IMR-90 (cell line): Measurements from ENCODE around the gene POMZP3. TPM values are rescaled to one million over a fixed set of nuclear protein-coding genes. Genes with fewer than 3 reads are reported as not detected.
"Not testable (repeated sequence)": the region's sequence is repeated elsewhere in the genome, so short reads cannot be mapped to it uniquely, and the experiment has no call there.

Source experiments
- ATAC-seq: fragments of 200-7000 bp; cut with Tn5 transposase; 2 replicates; pipeline ENCODE4 v1.9.1; 2020; ENCODE audit warnings: low read depth, mild to moderate bottlenecking, moderate library complexity
- BruUV-seq: library from RNA; stranded (reverse); fragments of 400-500 nt; replicated peaks from 2 replicates; lab custom pipeline; 2021; lab: Mats Ljungman, UMichigan
- CTCF ChIA-PET: fragments of 300-600 bp; formaldehyde crosslinking; extraction: SDS; loops from one replicate; lab custom pipeline; 2021; ENCODE audit warnings: antibody characterized with exemption; lab: Yijun Ruan, JAX
- POLR2A ChIA-PET: fragments of 300-600 bp; sonication (Branson Sonifier 250); formaldehyde crosslinking; loops from one replicate; lab custom pipeline; 2022; ENCODE audit warnings: antibody characterized with exemption; ENCODE audit not compliant: unreplicated experiment; lab: Charles Lee
- DNase-seq: peaks from one replicate; pipeline ENCODE4 v3.0.0; 2013
- H2AFZ ChIP-seq: replicated peaks from 2 replicates; pipeline ENCODE3; 2013; ENCODE audit warnings: low read length, mild to moderate bottlenecking; ENCODE audit not compliant: poor library complexity
- H2AK5ac ChIP-seq: 2 replicates; pipeline ENCODE4 v1.6.1; 2013; ENCODE audit warnings: low read depth, low read length, inconsistent platforms
- H2AK9ac ChIP-seq: replicated peaks from 2 replicates; pipeline ENCODE3; 2013; ENCODE audit warnings: mild to moderate bottlenecking, low read depth, low read length, moderate library complexity; ENCODE audit not compliant: poor library complexity
- H2BK120ac ChIP-seq: 2 replicates; pipeline ENCODE4 v1.6.1; 2013; ENCODE audit warnings: low read depth, low read length, inconsistent platforms
- H2BK15ac ChIP-seq: 3 replicates; pipeline ENCODE4 v1.6.1; 2013; ENCODE audit warnings: low read depth, low read length, inconsistent platforms
- H2BK20ac ChIP-seq: 2 replicates; pipeline ENCODE4 v1.6.1; 2013; ENCODE audit warnings: low read depth, mild to moderate bottlenecking, inconsistent platforms, low read length, moderate library complexity
- H2BK5ac ChIP-seq: 2 replicates; pipeline ENCODE4 v1.6.1; 2013; ENCODE audit warnings: mild to moderate bottlenecking, low read depth, low read length, inconsistent platforms; ENCODE audit not compliant: poor library complexity, severe bottlenecking
- H3K14ac ChIP-seq: replicated peaks from 2 replicates; pipeline ENCODE4 v1.6.1; 2013; ENCODE audit warnings: low read depth, low read length, inconsistent platforms
- H3K18ac ChIP-seq: 2 replicates; pipeline ENCODE4 v1.6.1; 2013; ENCODE audit warnings: low read depth, low read length, control low read depth
- H3K23ac ChIP-seq: 2 replicates; pipeline ENCODE4 v1.6.1; 2013; ENCODE audit warnings: low read depth, low read length, inconsistent platforms
- H3K27ac ChIP-seq: 2 replicates; pipeline ENCODE4 v1.5.1; 2013; ENCODE audit warnings: mild to moderate bottlenecking, control low read depth, low read length; ENCODE audit not compliant: insufficient read depth
- H3K27me3 ChIP-seq: 2 replicates; pipeline ENCODE4 v1.6.1; 2013; ENCODE audit warnings: low read length; ENCODE audit not compliant: control insufficient read depth, insufficient read depth
- H3K36me3 ChIP-seq: 2 replicates; pipeline ENCODE4 v1.6.1; 2013; ENCODE audit warnings: low read length, mixed read lengths; ENCODE audit not compliant: control insufficient read depth, insufficient read depth
- H3K4ac ChIP-seq: 2 replicates; pipeline ENCODE4 v1.6.1; 2013; ENCODE audit warnings: low read depth, low read length, inconsistent platforms
- H3K4me1 ChIP-seq: 2 replicates; pipeline ENCODE4 v1.6.1; 2013; ENCODE audit warnings: low read length, mixed read lengths; ENCODE audit not compliant: control insufficient read depth, insufficient read depth
- H3K4me2 ChIP-seq: 2 replicates; pipeline ENCODE4 v1.6.1; 2013; ENCODE audit warnings: low read depth, mild to moderate bottlenecking, control low read depth, low read length, moderate library complexity
- H3K4me3 ChIP-seq: 2 replicates; pipeline ENCODE4 v1.5.1; 2013; ENCODE audit warnings: low read depth, mild to moderate bottlenecking, control low read depth, low read length, moderate library complexity; ENCODE audit not compliant: insufficient read depth
- H3K56ac ChIP-seq: 2 replicates; pipeline ENCODE4 v1.6.1; 2013; ENCODE audit warnings: low read length, inconsistent platforms; ENCODE audit not compliant: insufficient read depth; ENCODE audit errors: extremely low read depth
- H3K79me1 ChIP-seq, 2 experiments: 2 replicates each; pipeline ENCODE4 v1.6.1; 2013; ENCODE audit warnings: low read length in 2 of 2, inconsistent platforms in 1 of 2, low read depth in 1 of 2
- H3K9ac ChIP-seq: 2 replicates; pipeline ENCODE4 v1.6.1; 2013; ENCODE audit warnings: low read depth, low read length, control low read depth
- H3K9me1 ChIP-seq: 2 replicates; pipeline ENCODE4 v1.6.1; 2013; ENCODE audit warnings: low read length, inconsistent platforms; ENCODE audit not compliant: insufficient read depth
- H3K9me3 ChIP-seq: 2 replicates; pipeline ENCODE4 v1.6.1; 2013; ENCODE audit warnings: low read length; ENCODE audit not compliant: control insufficient read depth, insufficient read depth
- H4K20me1 ChIP-seq: 2 replicates; pipeline ENCODE4 v1.6.1; 2013; ENCODE audit warnings: low read length, inconsistent platforms; ENCODE audit not compliant: insufficient read depth
- H4K5ac ChIP-seq: 2 replicates; pipeline ENCODE4 v1.6.1; 2013; ENCODE audit warnings: mild to moderate bottlenecking, low read depth, low read length, control low read depth
- H4K8ac ChIP-seq, 2 experiments: 2 replicates each; pipeline ENCODE4 v1.6.1; 2013; ENCODE audit warnings: low read depth in 2 of 2, low read length in 2 of 2, control low read depth in 1 of 2, inconsistent platforms in 1 of 2
- H4K91ac ChIP-seq: 2 replicates; pipeline ENCODE4 v1.6.1; 2013; ENCODE audit warnings: low read depth, low read length, inconsistent platforms; ENCODE audit not compliant: insufficient read depth
- WGBS, 2 experiments: methylation state at CpG; one replicate each; pipeline versions ENCODE4 v1.1.5 to v1.1.7; 2013; ENCODE audit warnings: missing lambda C conversion rate in 2 of 2; ENCODE audit not compliant: insufficient read length in 1 of 2; ENCODE audit errors: extremely low coverage in 2 of 2; 5-methylcytosine and 5-hydroxymethylcytosine counted together
- dilution Hi-C: fragments of 300-500 bp; cut with HindIII; formaldehyde crosslinking; loops from one replicate; pipeline ENCODE4 v1.14.3; 2018; ENCODE audit warnings: low sequenced_read_pairs; ENCODE audit not compliant: unreplicated experiment
- in situ Hi-C: fragments of 300-500 bp; cut with MboI; formaldehyde crosslinking; loops from 3 replicates; pipeline ENCODE4 v1.14.3; 2019; ENCODE audit warnings: low sequenced_read_pairs, inconsistent platforms, mixed read lengths
- intact Hi-C: fragments of 100-400 bp; cut with micrococcal nuclease; formaldehyde crosslinking; loops from 2 replicates; pipeline ENCODE4 v1.10.0; 2022
- polyA plus RNA-seq, 3 experiments: library from polyadenylated mRNA; depleted of rRNA; stranded (reverse); fragments of >200 nt; gene quantifications; 2 replicates each; pipeline ENCODE4 v1.2.3, GENCODE V29; 2012; ENCODE audit warnings: low replicate concordance in 1 of 3
- total RNA-seq: library from RNA; depleted of rRNA; stranded (reverse); fragments of >200 nt; gene quantifications from 2 replicates; pipeline ENCODE4 v1.2.3, GENCODE V29; 2012

Gene POMZP3
- total and polyA plus RNA-seq, 2 of the 4 experiments (the other 2 are of a cell fraction): 1.4 to 4.8 TPM

GRCh38 chr7:76591033-76591432 is 36.0 kb downstream of the POMZP3 start:
- H3K56ac ChIP-seq, H3K27me3 ChIP-seq, H3K14ac ChIP-seq, H2BK20ac ChIP-seq, DNase-seq, H2AK5ac ChIP-seq, H3K4ac ChIP-seq, H3K23ac ChIP-seq, H2AFZ ChIP-seq, in situ Hi-C loops, intact Hi-C loops, H3K27ac ChIP-seq, H2AK9ac ChIP-seq, H4K5ac ChIP-seq, H2BK5ac ChIP-seq, H4K8ac ChIP-seq, H3K4me1 ChIP-seq, CTCF ChIA-PET, dilution Hi-C loops, H3K9me3 ChIP-seq, H3K4me2 ChIP-seq, H2BK15ac ChIP-seq, BruUV-seq, H3K18ac ChIP-seq, H3K9ac ChIP-seq, H4K91ac ChIP-seq, H2BK120ac ChIP-seq, H3K4me3 ChIP-seq, H3K9me1 ChIP-seq, ATAC-seq, H3K36me3 ChIP-seq, POLR2A ChIA-PET: not testable (repeated sequence)
- WGBS, 2 experiments: no CpG with 5 or more reads among the region's 3 CpGs
- Histone ChIP-seq H4K20me1 (peaks cover 14% of the 10 kb centered on the region), H3K79me1 (peaks cover 4 to 34% of the 10 kb centered on the region in 2 experiments)

GRCh38 chr7:76588586-76588985 is 38.5 kb downstream of the POMZP3 start:
- Histone ChIP-seq H3K79me1 (peaks cover 6 to 43% of the 10 kb centered on the region in 2 experiments), H4K20me1 (peaks cover 24% of the 10 kb centered on the region)
- H3K27ac ChIP-seq, H2BK120ac ChIP-seq, H2AK9ac ChIP-seq, H3K9me1 ChIP-seq, H4K8ac ChIP-seq, H3K4me2 ChIP-seq, intact Hi-C loops, H2AFZ ChIP-seq, H2AK5ac ChIP-seq, dilution Hi-C loops, H3K9ac ChIP-seq, POLR2A ChIA-PET, H3K4ac ChIP-seq, BruUV-seq, H2BK5ac ChIP-seq, H2BK20ac ChIP-seq, H3K4me1 ChIP-seq, H3K23ac ChIP-seq, DNase-seq, H4K91ac ChIP-seq, H3K14ac ChIP-seq, H3K9me3 ChIP-seq, H3K27me3 ChIP-seq, CTCF ChIA-PET, H3K36me3 ChIP-seq, H3K18ac ChIP-seq, H4K5ac ChIP-seq, H3K4me3 ChIP-seq, H3K56ac ChIP-seq, in situ Hi-C loops, H2BK15ac ChIP-seq, ATAC-seq: not testable (repeated sequence)
- WGBS, 2 experiments: no CpG with 5 or more reads among the region's 1 CpG
